Placental pericyte (primary cell): Measurements from ENCODE around the gene ICOS. TPM values are rescaled to one million over a fixed set of nuclear protein-coding genes. Genes with fewer than 3 reads are reported as not detected.

ENCODE experiments used
- total RNA-seq: library from RNA; depleted of rRNA; stranded (reverse); fragments of >200 nt; gene quantifications from 2 replicates; pipeline ENCODE4 v1.2.3, GENCODE V29; 2012

The ICOS gene
- not detected in 2 replicates for total RNA-seq

GRCh38 chr2:203936535-203936934, at the start of gene ICOS:
ICOS (plus strand) TSS chr2:203936763; CDS start chr2:203936815, 52 bp downstream.

Other genes starting within 250 kb of the ICOS start
- not detected in 2 replicates for gene CD28, start 230.1 kb upstream of the ICOS start, total RNA-seq
- not detected in 2 replicates for gene CTLA4, start 69.0 kb upstream of the ICOS start, total RNA-seq